Stomach (tissue), 9 donors: Measurements from ENCODE around the gene PHACTR3. TPM values are rescaled to one million over a fixed set of nuclear protein-coding genes. Genes with fewer than 3 reads are reported as not detected.

ENCODE experiments used
- DNase-seq, 2 donors: peaks; one replicate each; pipeline versions ENCODE4 v3.0.0 to v3.0.0-alpha.2; 2013 to 2019
- H3K27ac ChIP-seq, 5 donors: fragments of 200-600 bp in 4 of 5; sonication (generic) in 4 of 5; one replicate each; pipeline ENCODE4 v1.5.1; 2013 to 2019; ENCODE audit warnings: mild to moderate bottlenecking in 1 of 5, moderate library complexity in 1 of 5
- H3K27me3 ChIP-seq, 3 donors: fragments of 200-600 bp; sonication (generic); one replicate each; pipeline ENCODE4 v1.5.1; 2017 to 2019; ENCODE audit warnings: mixed run types in 1 of 3
- H3K36me3 ChIP-seq, 4 donors: fragments of 200-600 bp; sonication (generic); 1 replicate in 3 of 4; 2 replicates in 1 of 4; pipeline ENCODE4 v1.5.1; 2016 to 2019
- H3K4me1 ChIP-seq, 4 donors: fragments of 200-600 bp; sonication (generic); one replicate each; pipeline ENCODE4 v1.5.1; 2016 to 2019
- H3K4me3 ChIP-seq, 4 donors: fragments of 200-600 bp; sonication (generic) in 3 of 4; one replicate each; pipeline ENCODE4 v1.5.1; 2016 to 2019; ENCODE audit warnings: mild to moderate bottlenecking in 1 of 4
- H3K9me3 ChIP-seq, 4 donors: fragments of 200-600 bp; sonication (generic); one replicate each; pipeline ENCODE4 v1.5.1; 2016 to 2019
- EP300 ChIP-seq: sonication (generic); formaldehyde crosslinking; IDR thresholded peaks from one replicate; pipeline ENCODE4 v1.6.1; 2017; ENCODE audit warnings: antibody characterized with exemption
- POLR2A ChIP-seq, 4 donors: fragments of 450-650 bp; IDR thresholded peaks; one replicate each; pipeline ENCODE4 v1.6.1; 2016; ENCODE audit warnings: antibody characterized with exemption in 4 of 4, control low read depth in 2 of 4, mild to moderate bottlenecking in 1 of 4, moderate library complexity in 1 of 4
- POLR2AphosphoS5 ChIP-seq, 3 donors: sonication (generic); formaldehyde crosslinking; IDR thresholded peaks; one replicate each; pipeline ENCODE4 v1.6.1; 2016; ENCODE audit warnings: antibody characterized with exemption in 3 of 3
- WGBS, 5 donors: extraction: QIAGEN DNeasy Blood & Tissue Kit in 3 of 5; methylation state at CpG; one replicate each; pipeline versions ENCODE4 v1.1.5 to v1.1.7; 2013 to 2018; 5-methylcytosine and 5-hydroxymethylcytosine counted together
- intact Hi-C: fragments of 100-400 bp; cut with DNase I; formaldehyde crosslinking; loops from one replicate; pipeline ENCODE4 v1.15.1; 2023; ENCODE audit warnings: low total_unique reads
- polyA plus RNA-seq, 3 donors: library from polyadenylated mRNA; stranded (reverse); fragments of 200-250 nt; gene quantifications; one replicate each; pipeline ENCODE4 v1.2.3, GENCODE V29; 2013
- total RNA-seq, 5 donors: library from RNA; depleted of rRNA; stranded (reverse); fragments of >200 nt; gene quantifications; one replicate each; pipeline versions ENCODE4 v1.1.0 to v1.2.3, GENCODE V29; 2014 to 2016
- TF ChIP-seq, protein P1 (sequence below), 7 experiments: fragments of 450-650 bp in 4 of 7; fragments of 200-600 bp in 3 of 7; sonication (generic) in 3 of 7; IDR thresholded peaks; one replicate each; pipeline ENCODE4 v1.5.1; 2016 to 2019; ENCODE audit warnings: antibody characterized with exemption in 7 of 7, control low read depth in 2 of 7, mild to moderate bottlenecking in 1 of 7
- donor health status: healthy with polysubstance abuse.
- donor health status: Bipolar disorder and iron deficiency.
- donor health status: healthy.

Gene PHACTR3
- total and polyA plus RNA-seq, 8 donors, result 0.55 to 3.7 (median 3.2) TPM; not detected in 3

DNA sequence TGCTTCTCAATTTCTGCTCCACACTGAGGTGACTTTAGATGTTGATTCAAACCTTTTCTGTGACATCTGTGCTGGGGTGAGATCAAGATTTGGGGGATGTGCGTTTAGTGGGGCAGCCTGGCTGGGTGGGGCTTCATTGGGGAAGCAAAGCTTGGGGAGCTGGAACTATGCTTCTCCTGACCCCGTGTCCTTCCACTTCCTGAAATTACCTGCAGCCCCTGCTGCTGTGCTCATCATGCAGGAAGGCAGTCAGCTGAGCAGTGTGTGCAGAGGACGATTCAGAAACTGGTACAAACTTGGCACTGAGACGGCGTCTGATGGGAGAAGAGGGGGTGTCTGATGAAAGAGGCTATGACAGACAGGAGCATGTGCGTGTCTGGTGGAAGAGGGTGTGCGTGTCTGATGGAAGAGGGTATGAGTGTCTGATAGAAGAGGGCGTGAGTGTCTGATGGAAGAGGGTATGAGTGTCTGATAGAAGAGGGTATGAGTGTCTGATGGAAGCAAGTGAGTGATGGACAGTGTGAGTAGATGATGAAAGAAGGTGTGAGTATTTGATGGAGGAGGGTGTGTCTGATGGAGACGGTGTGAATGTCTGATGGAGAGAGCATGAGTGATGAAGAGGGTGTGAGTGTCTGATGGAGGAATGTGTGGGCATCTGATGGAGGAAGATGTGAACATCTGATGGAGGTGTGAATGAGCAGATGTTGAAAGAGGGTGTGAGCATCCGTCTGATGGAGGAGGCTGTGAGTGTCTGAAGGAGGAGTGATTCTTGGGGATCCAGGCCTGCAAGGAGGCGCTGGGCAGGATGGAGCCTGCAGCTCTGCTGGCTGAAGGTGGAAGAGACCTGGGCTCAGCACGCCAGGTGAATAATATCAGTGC lies 225.7 kb downstream of the PHACTR3 start:
- WGBS, 5 donors, result 67 to 81% (median 70%) methylated on average over 12 of the region's 12 CpGs
- Histone ChIP-seq H3K4me3 (no peak overlapping the region), H3K36me3 (no peaks in the 10 kb centered on the region), H3K4me1 (peaks cover 0 to 5% (median 0%) of the 10 kb centered on the region in 4 donors), H3K9me3 (no peaks in the 10 kb centered on the region), H3K27me3 (peaks cover 0 to 36% (median 0%) of the 10 kb centered on the region in 3 donors), H3K27ac (no peak overlapping the region)
- no peak for TF ChIP-seq POLR2AphosphoS5 (IDR thresholded peaks at IDR 0.05)
- TF ChIP-seq, protein P1, sequence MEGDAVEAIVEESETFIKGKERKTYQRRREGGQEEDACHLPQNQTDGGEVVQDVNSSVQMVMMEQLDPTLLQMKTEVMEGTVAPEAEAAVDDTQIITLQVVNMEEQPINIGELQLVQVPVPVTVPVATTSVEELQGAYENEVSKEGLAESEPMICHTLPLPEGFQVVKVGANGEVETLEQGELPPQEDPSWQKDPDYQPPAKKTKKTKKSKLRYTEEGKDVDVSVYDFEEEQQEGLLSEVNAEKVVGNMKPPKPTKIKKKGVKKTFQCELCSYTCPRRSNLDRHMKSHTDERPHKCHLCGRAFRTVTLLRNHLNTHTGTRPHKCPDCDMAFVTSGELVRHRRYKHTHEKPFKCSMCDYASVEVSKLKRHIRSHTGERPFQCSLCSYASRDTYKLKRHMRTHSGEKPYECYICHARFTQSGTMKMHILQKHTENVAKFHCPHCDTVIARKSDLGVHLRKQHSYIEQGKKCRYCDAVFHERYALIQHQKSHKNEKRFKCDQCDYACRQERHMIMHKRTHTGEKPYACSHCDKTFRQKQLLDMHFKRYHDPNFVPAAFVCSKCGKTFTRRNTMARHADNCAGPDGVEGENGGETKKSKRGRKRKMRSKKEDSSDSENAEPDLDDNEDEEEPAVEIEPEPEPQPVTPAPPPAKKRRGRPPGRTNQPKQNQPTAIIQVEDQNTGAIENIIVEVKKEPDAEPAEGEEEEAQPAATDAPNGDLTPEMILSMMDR (IDR thresholded peaks at IDR 0.05), result no peak
- no peak for TF ChIP-seq EP300
- TF ChIP-seq POLR2A (IDR thresholded peaks at IDR 0.05), result no peak
- DNase-seq, result no peak
- intact Hi-C loops, result no loop called here

DNA sequence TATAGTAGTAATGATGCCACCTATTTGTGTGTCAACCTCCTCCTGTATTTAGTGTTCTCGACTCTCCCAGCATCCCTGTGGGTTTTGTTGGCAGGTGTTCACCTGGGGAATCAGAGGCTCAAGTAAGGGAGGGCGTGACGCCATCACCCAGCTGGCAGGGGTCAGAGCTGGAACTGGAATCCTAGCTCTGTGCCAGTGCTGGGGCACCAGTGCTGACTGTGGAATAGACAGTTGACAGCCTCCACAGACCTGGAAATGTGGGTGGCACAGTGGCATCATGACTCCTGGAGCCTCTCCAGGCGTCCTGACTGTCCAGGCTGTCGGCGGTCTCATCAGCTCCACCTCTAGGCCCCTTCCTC lies 226.3 kb downstream of the PHACTR3 start:
- H3K27ac ChIP-seq, result no peak overlapping the region
- WGBS, 5 donors, result 38 to 60% (median 50%) methylated on average over 1 to 6 of the region's 6 CpGs
- DNase-seq, result no peak

DNA sequence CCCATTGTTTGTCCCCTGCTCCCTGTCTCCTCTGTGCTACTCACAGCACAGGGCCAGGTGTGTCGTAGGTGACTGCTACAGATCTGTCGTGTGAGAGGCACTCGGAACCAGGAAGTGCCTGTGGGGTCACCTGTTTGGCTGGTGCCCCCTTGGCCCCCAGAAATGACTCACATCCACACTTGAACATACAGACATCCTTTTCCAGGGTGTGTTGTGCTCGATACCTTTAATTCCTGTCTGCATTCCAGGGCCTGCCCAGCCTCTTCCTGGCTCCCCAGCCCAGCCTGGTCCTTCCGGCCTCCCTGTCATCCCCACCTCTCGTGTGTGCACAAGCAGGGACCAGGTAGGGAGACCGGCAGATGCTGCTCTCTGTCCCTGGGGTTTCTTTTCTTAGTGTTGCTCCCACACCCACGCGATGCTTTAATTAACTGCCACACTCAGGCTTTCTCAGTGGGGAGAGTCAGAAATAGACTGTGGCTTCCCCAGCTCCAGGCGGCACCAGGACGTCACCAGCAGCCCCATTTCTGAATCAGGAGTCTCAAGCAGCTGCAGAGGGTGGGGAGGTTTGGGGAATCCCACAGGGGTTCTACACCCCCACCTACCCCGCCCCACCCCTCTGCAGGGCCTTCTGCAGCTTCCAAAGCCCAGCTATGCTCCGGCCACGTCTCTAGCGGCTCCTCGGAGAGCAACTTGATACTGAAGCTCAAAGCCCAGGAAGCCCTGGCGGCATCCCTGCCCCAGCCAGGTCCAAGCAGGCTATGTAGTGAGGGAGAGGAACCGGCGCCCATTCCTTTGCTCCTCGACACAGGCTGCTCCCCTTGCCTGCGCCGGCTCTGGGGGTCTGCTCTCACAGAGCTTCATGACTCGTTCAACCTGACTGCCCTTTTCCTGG lies 226.9 kb downstream of the PHACTR3 start:
- peak; percentile 44 to 74 for DNase-seq
- Histone ChIP-seq H3K27ac (no peak overlapping the region), H3K27me3 (peaks cover 0 to 46% (median 5%) of the 10 kb centered on the region in 3 donors), H3K36me3 (no peaks in the 10 kb centered on the region), H3K4me3 (no peak overlapping the region), H3K4me1 (peaks cover 6 to 16% (median 9%) of the 10 kb centered on the region in 4 donors), H3K9me3 (no peaks in the 10 kb centered on the region)
- TF ChIP-seq, protein P1 (IDR thresholded peaks at IDR 0.05), result no peak
- TF ChIP-seq POLR2AphosphoS5 (IDR thresholded peaks at IDR 0.05) (no peak), POLR2A (IDR thresholded peaks at IDR 0.05) (no peak), EP300 (no peak)
- 59 to 67% (median 63%) methylated on average over 22 to 23 of the region's 23 CpGs for WGBS, 5 donors
- intact Hi-C loops, result no loop called here

More for the DNA sequence above, 226.3 kb downstream of the PHACTR3 start:
- Histone ChIP-seq H3K4me3 (no peak overlapping the region), H3K27me3 (peaks cover 0 to 40% (median 0%) of the 10 kb centered on the region in 3 donors), H3K4me1 (peaks cover 0 to 10% (median 3%) of the 10 kb centered on the region in 4 donors), H3K36me3 (no peaks in the 10 kb centered on the region), H3K9me3 (no peaks in the 10 kb centered on the region)
- intact Hi-C loops, result no loop called here
- TF ChIP-seq EP300, result no peak
- TF ChIP-seq, protein P1 (IDR thresholded peaks at IDR 0.05), result no peak
- TF ChIP-seq POLR2A (IDR thresholded peaks at IDR 0.05), result no peak
- TF ChIP-seq POLR2AphosphoS5 (IDR thresholded peaks at IDR 0.05), result no peak

DNA sequence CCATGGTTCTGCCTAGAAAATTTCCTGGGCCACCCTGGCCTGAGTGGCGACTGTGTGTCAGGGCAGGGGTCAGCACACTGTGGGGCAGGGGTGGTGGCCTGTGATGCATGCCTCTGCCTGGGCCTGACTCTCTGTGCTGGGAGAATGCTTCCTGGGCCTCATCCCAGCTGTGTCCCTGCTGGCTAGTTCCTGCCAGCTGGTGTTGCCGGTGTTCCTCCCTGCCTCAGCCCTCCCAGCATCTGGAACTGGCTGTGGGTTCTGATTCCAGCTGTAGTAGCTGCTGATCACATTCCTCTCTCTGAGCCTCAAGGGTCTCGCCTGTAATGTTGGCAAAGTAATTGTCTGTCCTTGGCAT lies 227.6 kb downstream of the PHACTR3 start:
- no peaks in the 10 kb centered on the region for H3K9me3 ChIP-seq
- H3K27ac ChIP-seq, result no peak overlapping the region
- peaks cover 0 to 53% (median 9%) of the 10 kb centered on the region in 3 donors for H3K27me3 ChIP-seq
- peak in 1 of 2 donors; percentile 32 for DNase-seq
- no peak overlapping the region for H3K4me3 ChIP-seq
- no peaks in the 10 kb centered on the region for H3K36me3 ChIP-seq
- intact Hi-C loops, result no loop called here
- peaks cover 6 to 22% (median 14%) of the 10 kb centered on the region in 4 donors for H3K4me1 ChIP-seq
- WGBS, 5 donors, result 51 to 87% (median 70%) methylated on average over 2 to 3 of the region's 3 CpGs
- TF ChIP-seq POLR2AphosphoS5 (IDR thresholded peaks at IDR 0.05), result no peak
- TF ChIP-seq EP300, result no peak
- TF ChIP-seq POLR2A (IDR thresholded peaks at IDR 0.05), result no peak
- TF ChIP-seq, protein P1 (IDR thresholded peaks at IDR 0.05), result no peak
